Cardiac fibroblast (primary cell): ENCODE results near the gene RFPL1.
"Not testable (repeated sequence)": the region's sequence is repeated elsewhere in the genome, so short reads cannot be mapped to it uniquely, and the experiment has no call there.

Source experiments
- DNase-seq, 2 donors: peaks; one replicate each; pipeline versions ENCODE4 v3.0.0 to v3.0.0-alpha.2; 2010; ENCODE audit warnings: low read depth in 2 of 2
- H3K4me3 ChIP-seq, 2 donors: replicated peaks in 1 of 2; 1 replicate in 1 of 2; 2 replicates in 1 of 2; pipeline ENCODE4 v1.5.1; 2011; ENCODE audit warnings: low read depth in 2 of 2, low read length in 2 of 2, mild to moderate bottlenecking in 2 of 2, moderate library complexity in 1 of 2
- TF ChIP-seq, protein P1 (sequence below): IDR thresholded peaks from one replicate; pipeline ENCODE4 v1.5.1; 2011; ENCODE audit warnings: low read depth, mild to moderate bottlenecking, low read length, inconsistent platforms

The RFPL1 gene

DNA sequence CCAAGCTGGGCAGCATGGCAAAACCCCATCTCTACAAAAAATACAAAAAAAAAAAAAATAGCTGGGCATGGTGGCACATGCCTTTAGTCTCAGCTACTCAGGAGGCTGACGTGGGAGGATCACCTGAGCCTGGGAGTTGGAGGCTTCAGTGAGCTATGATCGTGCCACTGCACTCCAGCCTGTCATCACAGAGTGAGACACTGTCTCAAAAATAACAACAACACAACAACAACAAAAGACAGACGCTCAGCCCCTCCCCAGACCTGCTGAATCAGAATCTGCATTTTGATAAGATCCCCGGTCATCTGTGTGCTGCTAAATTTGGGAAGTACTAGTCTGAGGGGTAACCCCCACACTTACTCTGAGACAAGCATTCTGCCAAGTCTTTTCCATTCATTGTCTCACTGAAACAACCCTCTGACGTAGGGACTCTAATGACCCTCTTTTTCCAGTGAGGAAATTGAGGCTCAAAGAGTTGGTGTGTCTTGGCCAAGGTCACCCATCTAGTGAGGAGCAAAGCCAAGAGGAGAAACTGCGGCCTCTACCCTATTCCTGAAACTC is 49.1 kb downstream of the RFPL1 start:
- TF ChIP-seq, protein P1, sequence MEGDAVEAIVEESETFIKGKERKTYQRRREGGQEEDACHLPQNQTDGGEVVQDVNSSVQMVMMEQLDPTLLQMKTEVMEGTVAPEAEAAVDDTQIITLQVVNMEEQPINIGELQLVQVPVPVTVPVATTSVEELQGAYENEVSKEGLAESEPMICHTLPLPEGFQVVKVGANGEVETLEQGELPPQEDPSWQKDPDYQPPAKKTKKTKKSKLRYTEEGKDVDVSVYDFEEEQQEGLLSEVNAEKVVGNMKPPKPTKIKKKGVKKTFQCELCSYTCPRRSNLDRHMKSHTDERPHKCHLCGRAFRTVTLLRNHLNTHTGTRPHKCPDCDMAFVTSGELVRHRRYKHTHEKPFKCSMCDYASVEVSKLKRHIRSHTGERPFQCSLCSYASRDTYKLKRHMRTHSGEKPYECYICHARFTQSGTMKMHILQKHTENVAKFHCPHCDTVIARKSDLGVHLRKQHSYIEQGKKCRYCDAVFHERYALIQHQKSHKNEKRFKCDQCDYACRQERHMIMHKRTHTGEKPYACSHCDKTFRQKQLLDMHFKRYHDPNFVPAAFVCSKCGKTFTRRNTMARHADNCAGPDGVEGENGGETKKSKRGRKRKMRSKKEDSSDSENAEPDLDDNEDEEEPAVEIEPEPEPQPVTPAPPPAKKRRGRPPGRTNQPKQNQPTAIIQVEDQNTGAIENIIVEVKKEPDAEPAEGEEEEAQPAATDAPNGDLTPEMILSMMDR = no peak
- no peak for DNase-seq
- no peak overlapping the region for H3K4me3 ChIP-seq

DNA sequence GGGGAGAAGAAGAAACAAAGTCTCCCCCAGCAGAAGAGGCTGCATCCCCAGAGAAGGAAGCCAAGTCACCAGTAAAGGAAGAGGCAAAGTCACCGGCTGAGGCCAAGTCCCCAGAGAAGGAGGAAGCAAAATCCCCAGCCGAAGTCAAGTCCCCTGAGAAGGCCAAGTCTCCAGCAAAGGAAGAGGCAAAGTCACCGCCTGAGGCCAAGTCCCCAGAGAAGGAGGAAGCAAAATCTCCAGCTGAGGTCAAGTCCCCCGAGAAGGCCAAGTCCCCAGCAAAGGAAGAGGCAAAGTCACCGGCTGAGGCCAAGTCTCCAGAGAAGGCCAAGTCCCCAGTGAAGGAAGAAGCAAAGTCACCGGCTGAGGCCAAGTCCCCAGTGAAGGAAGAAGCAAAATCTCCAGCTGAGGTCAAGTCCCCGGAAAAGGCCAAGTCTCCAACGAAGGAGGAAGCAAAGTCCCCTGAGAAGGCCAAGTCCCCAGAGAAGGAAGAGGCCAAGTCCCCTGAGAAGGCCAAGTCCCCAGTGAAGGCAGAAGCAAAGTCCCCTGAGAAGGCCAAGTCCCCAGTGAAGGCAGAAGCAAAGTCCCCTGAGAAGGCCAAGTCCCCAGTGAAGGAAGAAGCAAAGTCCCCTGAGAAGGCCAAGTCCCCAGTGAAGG is 50.9 kb downstream of the RFPL1 start:
- not testable (repeated sequence) for DNase-seq

DNA sequence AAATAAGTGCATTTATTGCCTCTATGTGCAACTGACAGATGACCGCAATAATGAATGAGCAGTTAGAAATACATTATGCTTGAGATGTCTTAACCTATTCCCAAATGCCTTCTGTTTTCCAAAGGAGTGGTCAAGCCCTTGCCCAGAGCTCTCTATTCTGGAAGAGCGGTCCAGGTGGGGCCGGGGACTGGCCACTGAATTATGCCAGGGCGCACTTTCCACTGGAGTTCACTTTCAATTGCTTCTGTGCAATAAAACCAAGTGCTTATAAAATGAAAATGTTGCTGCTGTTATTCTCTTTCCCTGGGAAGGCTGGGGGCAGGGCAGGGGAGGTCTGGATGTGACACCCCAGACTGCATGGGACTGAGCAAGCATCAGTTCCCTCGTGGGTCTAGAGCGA is 52.6 kb downstream of the RFPL1 start:
- no peak for DNase-seq
- H3K4me3 ChIP-seq = no peak overlapping the region
- TF ChIP-seq, protein P1 = no peak

More for the DNA sequence above, 50.9 kb downstream of the RFPL1 start:
- not testable (repeated sequence) for H3K4me3 ChIP-seq
